Fibroblast of the aortic adventitia (primary cell): Measurements from ENCODE around the gene TELO2. TPM values are rescaled to one million over a fixed set of nuclear protein-coding genes. Genes with fewer than 3 reads are reported as not detected.

ENCODE experiments used
- DNase-seq: peaks from one replicate; pipeline ENCODE4 v3.0.0-alpha.2; 2010; ENCODE audit warnings: low read depth
- H3K4me3 ChIP-seq: 2 replicates; pipeline ENCODE4 v1.5.1; 2011; ENCODE audit warnings: low read depth, mild to moderate bottlenecking, control low read depth, low read length, moderate library complexity
- total RNA-seq: library from RNA; depleted of rRNA; stranded (reverse); fragments of >200 nt; gene quantifications from 2 replicates; pipeline ENCODE4 v1.2.3, GENCODE V29; 2012; ENCODE audit warnings: low replicate concordance
- TF ChIP-seq, protein P1 (sequence below): IDR thresholded peaks from 2 replicates; pipeline ENCODE4 v1.5.1; 2011; ENCODE audit warnings: mild to moderate bottlenecking, low read length, control low read depth, inconsistent platforms; ENCODE audit not compliant: insufficient read depth

Gene TELO2
- total RNA-seq, 1 donor = 23.5 TPM

DNA sequence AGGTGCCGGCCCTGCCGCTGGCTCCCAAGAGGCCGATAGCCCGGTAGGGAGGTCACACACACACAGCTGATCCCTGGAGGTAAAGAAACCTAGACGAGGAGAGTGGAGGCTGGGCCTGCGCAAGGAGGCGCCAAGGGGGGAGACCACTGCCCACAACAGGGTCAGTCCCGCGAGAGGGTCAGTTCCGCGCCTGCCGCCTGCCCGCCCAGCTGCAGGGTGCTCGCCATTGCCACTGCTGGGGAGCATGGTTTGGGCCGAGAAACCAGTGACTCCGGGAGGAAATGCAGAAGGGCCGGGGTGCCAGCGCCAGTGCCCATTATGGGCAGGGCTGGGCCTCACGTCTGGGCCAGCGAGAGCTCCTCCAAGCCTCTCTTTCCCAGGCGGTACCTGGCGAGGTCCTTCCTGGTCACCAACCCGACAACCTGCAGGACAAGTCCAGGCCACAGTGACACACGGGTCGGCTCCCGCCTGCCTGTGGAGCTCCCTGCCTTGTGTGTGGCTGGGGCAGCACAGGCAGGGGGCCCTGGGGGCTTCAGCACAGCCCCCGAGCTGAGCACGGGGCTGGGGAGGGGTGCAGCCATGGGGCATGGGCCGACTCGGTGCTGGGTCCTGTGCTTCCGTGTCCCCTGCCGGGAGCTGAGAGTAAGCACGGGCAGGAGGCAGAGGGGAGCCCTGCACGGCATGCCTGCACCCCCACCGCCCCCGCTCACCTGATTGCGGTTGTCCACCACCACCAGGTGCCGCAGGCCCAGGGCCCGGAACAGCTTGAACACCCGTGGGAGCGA, 46.7 kb upstream of the TELO2 start:
- TF ChIP-seq, protein P1, sequence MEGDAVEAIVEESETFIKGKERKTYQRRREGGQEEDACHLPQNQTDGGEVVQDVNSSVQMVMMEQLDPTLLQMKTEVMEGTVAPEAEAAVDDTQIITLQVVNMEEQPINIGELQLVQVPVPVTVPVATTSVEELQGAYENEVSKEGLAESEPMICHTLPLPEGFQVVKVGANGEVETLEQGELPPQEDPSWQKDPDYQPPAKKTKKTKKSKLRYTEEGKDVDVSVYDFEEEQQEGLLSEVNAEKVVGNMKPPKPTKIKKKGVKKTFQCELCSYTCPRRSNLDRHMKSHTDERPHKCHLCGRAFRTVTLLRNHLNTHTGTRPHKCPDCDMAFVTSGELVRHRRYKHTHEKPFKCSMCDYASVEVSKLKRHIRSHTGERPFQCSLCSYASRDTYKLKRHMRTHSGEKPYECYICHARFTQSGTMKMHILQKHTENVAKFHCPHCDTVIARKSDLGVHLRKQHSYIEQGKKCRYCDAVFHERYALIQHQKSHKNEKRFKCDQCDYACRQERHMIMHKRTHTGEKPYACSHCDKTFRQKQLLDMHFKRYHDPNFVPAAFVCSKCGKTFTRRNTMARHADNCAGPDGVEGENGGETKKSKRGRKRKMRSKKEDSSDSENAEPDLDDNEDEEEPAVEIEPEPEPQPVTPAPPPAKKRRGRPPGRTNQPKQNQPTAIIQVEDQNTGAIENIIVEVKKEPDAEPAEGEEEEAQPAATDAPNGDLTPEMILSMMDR = no peak
- DNase-seq = no peak
- no peak overlapping the region for H3K4me3 ChIP-seq

DNA sequence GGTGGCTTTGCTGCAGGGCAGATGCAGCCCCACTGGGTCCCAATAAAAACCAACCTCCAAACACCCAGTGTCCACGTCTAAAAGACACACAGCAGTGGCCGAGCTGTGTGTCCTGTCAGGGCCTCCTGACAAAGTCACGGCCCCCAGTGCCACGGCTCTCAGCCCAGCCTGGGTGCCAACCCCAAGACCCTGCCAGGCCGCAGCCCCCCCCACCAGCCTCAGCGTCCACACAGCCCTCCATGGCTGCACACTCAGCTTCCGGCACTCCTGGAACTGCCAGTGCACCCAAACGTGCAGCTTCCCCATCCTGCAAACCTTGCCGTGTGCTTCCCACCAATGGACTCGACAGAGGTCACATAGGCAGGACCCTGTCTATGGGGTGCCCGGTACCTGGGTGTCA, 45.2 kb upstream of the TELO2 start:
- TF ChIP-seq, protein P1 = no peak
- no peak overlapping the region for H3K4me3 ChIP-seq
- no peak for DNase-seq

DNA sequence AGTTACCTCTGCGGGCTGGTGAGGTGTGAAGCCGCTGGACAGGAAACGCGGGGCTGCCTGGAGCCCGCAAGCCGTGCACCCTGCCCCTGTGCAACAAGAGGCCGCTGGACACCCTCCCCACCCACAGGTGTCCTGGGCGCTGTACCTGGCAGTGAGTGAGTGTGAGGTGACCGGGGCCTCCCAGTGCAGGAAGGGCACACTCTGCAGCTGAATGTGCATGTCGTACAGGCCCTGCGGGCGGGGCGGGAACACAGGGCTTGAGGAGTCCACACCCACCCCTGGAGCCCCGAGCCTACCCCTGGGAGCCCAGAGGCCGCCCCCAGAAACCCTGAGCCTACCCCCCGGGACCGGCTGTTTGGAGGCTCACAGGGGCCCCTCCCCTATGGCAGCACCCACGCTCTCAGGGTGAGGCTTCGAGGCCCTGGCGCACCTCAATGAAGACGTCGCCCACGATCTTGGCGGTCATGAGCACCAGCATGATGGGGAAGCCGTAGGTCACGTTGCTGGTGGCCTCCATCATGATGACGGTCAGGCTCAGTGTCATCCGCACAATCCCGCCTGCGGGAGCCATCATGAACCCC, 44.5 kb upstream of the TELO2 start:
- no peak overlapping the region for H3K4me3 ChIP-seq
- TF ChIP-seq, protein P1 = no peak
- DNase-seq = no peak

DNA sequence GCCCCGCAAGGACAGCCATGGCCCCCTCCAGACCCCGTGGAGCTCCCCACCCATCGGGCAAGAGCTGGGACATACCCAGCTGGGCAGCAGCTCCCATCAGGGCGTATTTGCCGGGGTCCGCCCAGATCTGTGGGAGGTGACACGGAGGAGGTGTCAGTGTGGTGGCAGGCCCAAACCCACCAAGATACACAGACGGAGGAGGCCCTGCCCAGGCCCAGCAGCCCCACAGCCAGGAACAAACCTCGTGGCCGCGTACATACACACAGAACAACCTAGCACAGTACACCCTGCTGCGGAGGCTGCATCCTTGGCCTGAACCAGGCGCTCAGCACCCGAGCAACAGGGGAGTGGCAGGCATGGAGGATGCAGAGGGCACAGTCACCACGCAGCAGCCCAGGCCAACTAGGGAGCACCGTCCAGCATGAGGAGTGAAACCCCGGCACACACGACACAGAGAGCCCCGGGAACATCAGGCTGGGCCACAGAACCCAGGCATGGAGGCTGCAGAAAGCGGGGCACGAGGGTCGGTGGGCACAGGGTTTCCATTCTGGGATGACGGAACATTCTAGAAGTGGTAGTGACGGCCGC, 43.9 kb upstream of the TELO2 start:
- TF ChIP-seq, protein P1 = no peak
- no peak for DNase-seq
- no peak overlapping the region for H3K4me3 ChIP-seq

DNA sequence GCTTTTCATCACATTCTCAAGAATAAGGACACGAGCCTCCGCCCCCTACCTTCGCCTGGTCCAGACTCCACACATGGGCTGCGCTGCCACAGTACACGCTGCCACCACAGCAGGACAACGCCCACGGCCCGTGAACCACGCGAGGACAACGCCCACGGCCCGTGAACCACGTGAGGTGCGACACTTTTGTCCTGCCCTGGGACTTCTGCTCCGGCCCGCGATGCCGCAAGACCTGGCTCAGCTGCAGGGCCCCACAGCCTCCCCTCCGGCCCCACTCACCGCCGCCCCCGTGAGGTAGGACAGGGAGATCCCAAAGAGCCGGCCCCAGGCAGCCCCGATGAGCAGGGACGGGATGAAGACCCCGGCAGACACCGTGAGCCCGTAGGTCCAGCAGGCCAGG, 42.9 kb upstream of the TELO2 start:
- TF ChIP-seq, protein P1 = no peak
- H3K4me3 ChIP-seq = no peak overlapping the region
- no peak for DNase-seq

DNA sequence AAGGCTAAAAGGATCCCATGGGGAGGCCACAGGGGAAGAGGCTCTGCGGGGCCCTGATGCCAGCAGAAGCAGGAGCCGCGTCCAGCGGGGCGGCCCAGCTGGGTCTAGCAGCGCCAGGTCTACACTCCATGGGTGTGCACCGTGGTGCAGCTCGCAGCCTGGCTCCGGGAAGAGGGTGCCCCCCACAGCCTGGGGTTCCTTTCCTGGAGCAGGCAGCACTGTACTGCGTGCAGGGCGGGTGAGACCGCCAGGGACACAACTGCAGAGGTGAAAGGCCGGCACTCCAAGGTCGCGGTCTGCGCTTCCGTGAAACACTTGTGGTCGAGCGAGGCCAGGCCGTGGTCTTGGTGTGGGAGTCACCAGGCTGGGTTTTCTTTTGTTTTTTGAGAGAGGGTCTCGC, 42.3 kb upstream of the TELO2 start:
- TF ChIP-seq, protein P1 = no peak
- no peak overlapping the region for H3K4me3 ChIP-seq
- DNase-seq = no peak
